Immature natural killer cell (primary cell): ENCODE measurements around the gene CPNE1. TPM values are rescaled to one million over a fixed set of nuclear protein-coding genes. Genes with fewer than 3 reads are reported as not detected.
A peak's percentile ranks its signal among the peaks of the same experiment; 100 is the strongest.
"Not testable (repeated sequence)": the region's sequence is repeated elsewhere in the genome, so short reads cannot be mapped to it uniquely, and the experiment has no call there.

Source experiments
- DNase-seq, 3 donors: peaks; one replicate each; pipeline ENCODE4 v3.0.0; 2022; ENCODE audit warnings: mixed read lengths in 1 of 3
- H3K27ac Mint-ChIP-seq, 6 donors: one replicate each; pipeline ENCODE4 v1.8.0; 2020; ENCODE audit warnings: mixed read lengths in 6 of 6, mild to moderate bottlenecking in 5 of 6, inconsistent platforms in 4 of 6, moderate library complexity in 3 of 6
- H3K27me3 Mint-ChIP-seq, 3 donors: one replicate each; pipeline ENCODE4 v1.8.0; 2020 to 2021; ENCODE audit warnings: low read depth in 3 of 3, mild to moderate bottlenecking in 3 of 3, mixed read lengths in 3 of 3, moderate library complexity in 3 of 3, inconsistent platforms in 1 of 3
- H3K36me3 Mint-ChIP-seq, 3 donors: one replicate each; pipeline ENCODE4 v1.8.0; 2020; ENCODE audit warnings: mixed read lengths in 3 of 3, inconsistent platforms in 2 of 3, mild to moderate bottlenecking in 2 of 3
- H3K4me1 Mint-ChIP-seq, 2 donors: one replicate each; pipeline ENCODE4 v1.8.0; 2020; ENCODE audit warnings: inconsistent platforms in 2 of 2, mild to moderate bottlenecking in 2 of 2, mixed read lengths in 2 of 2, moderate library complexity in 1 of 2
- H3K4me3 Mint-ChIP-seq, 5 donors: one replicate each; pipeline ENCODE4 v1.8.0; 2020; ENCODE audit warnings: mild to moderate bottlenecking in 5 of 5, mixed read lengths in 5 of 5, inconsistent platforms in 3 of 5, moderate library complexity in 3 of 5
- H3K9me3 Mint-ChIP-seq, 6 donors: one replicate each; pipeline ENCODE4 v1.8.0; 2020; ENCODE audit warnings: mild to moderate bottlenecking in 6 of 6, mixed read lengths in 6 of 6, inconsistent platforms in 4 of 6, moderate library complexity in 3 of 6
- polyA plus RNA-seq, 3 donors: library from polyadenylated mRNA; unstranded; fragments of 300-500 nt; fragmentation: Illumina TruSeq; gene quantifications; one replicate each; pipeline ENCODE4 v1.2.3, GENCODE V29; 2021

The CPNE1 gene
- polyA plus RNA-seq = 100 to 1,000 TPM; 445 to 490 (median 454) TPM

- Mint-ChIP-seq H3K36me3 (peaks cover 0 to 10% (median 7%) of the 10 kb centered on the region in 3 donors), H3K27ac (peak within 1 kb of the TSS; percentile 99 to 100 (median 100)), H3K4me1 (peaks cover 6 to 49% of the 10 kb centered on the region in 2 donors), H3K27me3 (peaks cover 14 to 16% (median 15%) of the 10 kb centered on the region in 3 donors), H3K4me3 (peak within 1 kb of the TSS; percentile 89 to 99 (median 95)), H3K9me3 (no peaks in the 10 kb centered on the region)
- peak; percentile 95 to 96 (median 95) for DNase-seq
Measured at GRCh38 chr20:35664466-35665206, at the start of gene CPNE1, which contains the start of gene RBM12. Gene CPNE1, minus strand, starts transcription at chr20:35664900. Its CDS starts 31,977 bp downstream, at chr20:35632923. Gene RBM12, minus strand, starts transcription at chr20:35664900. Its CDS starts 9,578 bp downstream, at chr20:35655322.

- Mint-ChIP-seq H3K4me3 (no peak overlapping the region), H3K27me3 (peaks cover 4 to 50% (median 18%) of the 10 kb centered on the region in 3 donors), H3K27ac (peak overlapping the region in 3 of 6 donors; percentile 16 to 66 (median 29)), H3K4me1 (peaks cover 48 to 78% of the 10 kb centered on the region in 2 donors), H3K9me3 (no peaks in the 10 kb centered on the region), H3K36me3 (peaks cover 34 to 69% (median 35%) of the 10 kb centered on the region in 3 donors)
- DNase-seq = no peak
Measured at GRCh38 chr20:35714127-35714526, 49.4 kb upstream of the CPNE1 start.

GRCh38 chr20:35713120-35713519, 48.4 kb upstream of the CPNE1 start:
- not testable (repeated sequence) for H3K9me3 Mint-ChIP-seq, DNase-seq
- peaks cover 52 to 85% of the 10 kb centered on the region in 2 donors for H3K4me1 Mint-ChIP-seq
- H3K27me3 Mint-ChIP-seq = peaks cover 4 to 50% (median 17%) of the 10 kb centered on the region in 3 donors
- H3K4me3 Mint-ChIP-seq = peak overlapping the region in 1 of 5 donors; percentile 7
- H3K27ac Mint-ChIP-seq = peak overlapping the region in 2 of 6 donors; percentile 30 to 59
- H3K36me3 Mint-ChIP-seq = peaks cover 32 to 68% (median 38%) of the 10 kb centered on the region in 3 donors

GRCh38 chr20:35711588-35712209, 47.0 kb upstream of the CPNE1 start:
- peaks cover 47 to 80% of the 10 kb centered on the region in 2 donors for H3K4me1 Mint-ChIP-seq
- peak overlapping the region; percentile 34 to 83 (median 54) for H3K27ac Mint-ChIP-seq
- H3K4me3 Mint-ChIP-seq = peak overlapping the region in 3 of 5 donors; percentile 35 to 65 (median 36)
- peaks cover 26 to 59% (median 38%) of the 10 kb centered on the region in 3 donors for H3K36me3 Mint-ChIP-seq
- no peaks in the 10 kb centered on the region for H3K9me3 Mint-ChIP-seq
- peaks cover 6 to 38% (median 15%) of the 10 kb centered on the region in 3 donors for H3K27me3 Mint-ChIP-seq
- no peak for DNase-seq

GRCh38 chr20:35710884-35711587, 46.3 kb upstream of the CPNE1 start:
- no peak for DNase-seq
- Mint-ChIP-seq H3K4me3 (peak overlapping the region in 2 of 5 donors; percentile 36 to 65), H3K27me3 (peaks cover 4 to 38% (median 17%) of the 10 kb centered on the region in 3 donors), H3K9me3 (no peaks in the 10 kb centered on the region), H3K36me3 (peaks cover 24 to 58% (median 34%) of the 10 kb centered on the region in 3 donors), H3K27ac (peak overlapping the region; percentile 40 to 83 (median 56)), H3K4me1 (peaks cover 45 to 76% of the 10 kb centered on the region in 2 donors)

- Mint-ChIP-seq H3K9me3 (no peaks in the 10 kb centered on the region), H3K27me3 (peaks cover 4 to 37% (median 19%) of the 10 kb centered on the region in 3 donors)
Measured at GRCh38 chr20:35710039-35710438, 45.3 kb upstream of the CPNE1 start.

GRCh38 chr20:35709259-35709658, 44.6 kb upstream of the CPNE1 start:
- no peaks in the 10 kb centered on the region for H3K9me3 Mint-ChIP-seq
- peak overlapping the region in 2 of 5 donors; percentile 3 to 19 for H3K4me3 Mint-ChIP-seq
- peak in 1 of 3 donors; percentile 13 for DNase-seq
- H3K27me3 Mint-ChIP-seq = peaks cover 4 to 39% (median 19%) of the 10 kb centered on the region in 3 donors
- peaks cover 39 to 69% of the 10 kb centered on the region in 2 donors for H3K4me1 Mint-ChIP-seq
- H3K36me3 Mint-ChIP-seq = peaks cover 23 to 58% (median 36%) of the 10 kb centered on the region in 3 donors
- peak overlapping the region; percentile 7 to 56 (median 27) for H3K27ac Mint-ChIP-seq

More at GRCh38 chr20:35710039-35710438, 45.3 kb upstream of the CPNE1 start:
- no peak for DNase-seq
- peaks cover 20 to 55% (median 33%) of the 10 kb centered on the region in 3 donors for H3K36me3 Mint-ChIP-seq
- H3K27ac Mint-ChIP-seq = peak overlapping the region in 2 of 6 donors; percentile 12 to 30
- peaks cover 42 to 69% of the 10 kb centered on the region in 2 donors for H3K4me1 Mint-ChIP-seq
- no peak overlapping the region for H3K4me3 Mint-ChIP-seq

GRCh38 chr20:35708502-35708901, 43.8 kb upstream of the CPNE1 start:
- H3K36me3 Mint-ChIP-seq = peaks cover 30 to 59% (median 43%) of the 10 kb centered on the region in 3 donors
- no peak for DNase-seq
- peak overlapping the region in 3 of 6 donors; percentile 22 to 50 (median 33) for H3K27ac Mint-ChIP-seq
- peaks cover 4 to 39% (median 24%) of the 10 kb centered on the region in 3 donors for H3K27me3 Mint-ChIP-seq
- H3K4me1 Mint-ChIP-seq = peaks cover 38 to 71% of the 10 kb centered on the region in 2 donors
- H3K4me3 Mint-ChIP-seq = peak overlapping the region in 1 of 5 donors; percentile 34
- no peaks in the 10 kb centered on the region for H3K9me3 Mint-ChIP-seq

- H3K27me3 Mint-ChIP-seq = peaks cover 11 to 39% (median 38%) of the 10 kb centered on the region in 3 donors
- H3K4me3 Mint-ChIP-seq, H3K9me3 Mint-ChIP-seq: not testable (repeated sequence)
- peak overlapping the region in 4 of 6 donors; percentile 40 to 59 (median 47) for H3K27ac Mint-ChIP-seq
- H3K36me3 Mint-ChIP-seq = peaks cover 26 to 61% (median 50%) of the 10 kb centered on the region in 3 donors
- peaks cover 37 to 73% of the 10 kb centered on the region in 2 donors for H3K4me1 Mint-ChIP-seq
- peak in 1 of 3 donors; percentile 4 for DNase-seq
Measured at GRCh38 chr20:35706591-35707529, 42.2 kb upstream of the CPNE1 start.

GRCh38 chr20:35705894-35706293, 41.2 kb upstream of the CPNE1 start:
- peaks cover 14 to 45% (median 41%) of the 10 kb centered on the region in 3 donors for H3K27me3 Mint-ChIP-seq
- H3K4me1 Mint-ChIP-seq = peaks cover 31 to 69% of the 10 kb centered on the region in 2 donors
- H3K36me3 Mint-ChIP-seq = peaks cover 21 to 53% (median 41%) of the 10 kb centered on the region in 3 donors
- H3K27ac Mint-ChIP-seq = peak overlapping the region in 3 of 6 donors; percentile 7 to 50 (median 45)
- not testable (repeated sequence) for H3K4me3 Mint-ChIP-seq, H3K9me3 Mint-ChIP-seq
- peak in 2 of 3 donors; percentile 6 for DNase-seq

- Mint-ChIP-seq H3K9me3 (no peaks in the 10 kb centered on the region), H3K27me3 (peaks cover 15 to 57% (median 47%) of the 10 kb centered on the region in 3 donors), H3K4me1 (peaks cover 30 to 69% of the 10 kb centered on the region in 2 donors), H3K4me3 (no peak overlapping the region), H3K27ac (peak overlapping the region in 5 of 6 donors; percentile 9 to 73 (median 35)), H3K36me3 (peaks cover 17 to 43% (median 36%) of the 10 kb centered on the region in 3 donors)
- peak in 1 of 3 donors; percentile 4 for DNase-seq
Measured at GRCh38 chr20:35704514-35705261, 40.0 kb upstream of the CPNE1 start.
